A549 treated with AZD2906 at 1 μM for 4 hours (cell line): ENCODE measurements around the gene NAA10. TPM values are rescaled to one million over a fixed set of nuclear protein-coding genes. Genes with fewer than 3 reads are reported as not detected.

Source experiments
- total RNA-seq: library from RNA; stranded (reverse); fragments of 200-300 nt; extraction: Qiagen RNA extraction; gene quantifications from 5 replicates; pipeline ENCODE4 v1.2.3, GENCODE V29; 2022

The NAA10 gene
- total RNA-seq, result 203 to 232 TPM (median 216 TPM) in 5 replicates

DNA sequence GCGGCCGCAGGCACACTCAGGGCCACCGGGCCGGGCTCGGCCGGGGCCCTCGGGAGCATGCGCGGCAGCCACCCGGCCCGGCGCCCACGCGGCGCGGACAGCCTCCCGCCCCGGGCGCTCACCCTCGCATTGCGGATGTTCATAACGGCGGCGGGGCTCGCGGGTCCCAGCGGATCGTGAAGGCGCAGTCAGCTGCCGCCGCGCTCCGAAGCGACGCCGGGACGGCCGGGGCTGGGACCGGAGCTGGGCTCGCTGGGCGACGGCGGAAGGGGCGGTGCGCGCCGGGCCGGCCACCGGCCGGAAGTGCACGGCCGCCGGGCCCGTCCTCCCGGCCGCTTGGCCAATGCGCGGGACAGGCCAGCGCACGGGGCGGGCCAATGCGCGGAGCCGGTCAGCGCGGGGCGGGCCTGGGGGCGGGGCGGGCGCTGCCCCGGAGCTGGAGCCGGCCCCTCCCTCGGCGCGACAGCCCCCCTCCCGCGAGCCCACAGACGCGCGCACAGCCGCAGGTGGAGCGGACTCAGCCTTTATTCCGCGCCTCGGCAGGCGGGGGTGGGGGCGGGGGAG, at the start of gene NAA10:
TSS of gene NAA10 (minus strand) at position 276 of the 564 bp plus-strand sequence. CDS start at position 143, 133 bp downstream.

DNA sequence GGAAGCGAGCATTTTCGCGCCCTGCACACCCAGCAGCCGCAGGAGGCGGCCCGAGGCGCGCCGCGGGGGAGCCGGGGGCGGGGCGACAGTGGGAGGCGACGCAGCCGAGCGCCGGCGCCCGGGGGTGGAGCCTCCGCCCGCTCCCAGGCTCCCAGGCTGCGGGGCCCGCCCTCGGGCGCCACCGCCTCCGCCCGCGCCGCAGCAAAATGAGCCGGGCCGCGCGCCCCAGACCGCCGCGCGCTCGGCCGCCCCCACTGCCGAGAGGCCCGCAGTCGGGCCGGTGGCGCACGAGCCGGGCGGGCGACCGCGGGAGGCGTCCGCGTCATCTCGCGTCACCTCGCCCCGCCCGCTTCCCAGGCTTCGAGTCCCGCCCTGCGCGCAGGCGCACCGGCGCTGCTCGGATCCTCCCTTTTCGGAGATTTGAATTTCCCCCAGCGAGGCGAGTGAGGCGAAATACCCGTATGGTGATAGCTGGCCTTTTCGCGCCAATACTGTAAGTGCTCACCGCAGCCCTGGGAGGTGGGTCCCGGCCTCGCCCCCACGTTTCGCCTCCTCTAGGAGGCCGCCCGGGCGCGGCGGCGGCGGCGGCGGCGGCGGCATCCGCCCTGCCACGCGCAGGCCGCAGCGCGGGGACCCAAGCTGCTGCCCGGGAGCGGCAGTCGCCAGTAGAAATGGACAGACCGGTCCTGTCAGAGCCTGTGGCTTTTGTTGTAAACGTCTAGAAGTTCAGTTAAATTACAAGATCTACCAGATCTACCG, 37.7 kb upstream of the NAA10 start, which contains the start of gene TMEM187:
TSS of gene TMEM187 (plus strand) at position 387 of the 759 bp plus-strand sequence. CDS start 9,309 bp downstream, outside the sequence.

GRCh38 chrX:153971450-153972367, 36.9 kb upstream of the NAA10 start, which contains the start of gene HCFC1:
HCFC1 (minus strand) TSS chrX:153971818; CDS start chrX:153970840, 978 bp downstream.

GRCh38 chrX:153944140-153944799, 9.4 kb upstream of the NAA10 start, which contains the start of gene RENBP:
RENBP (minus strand) TSS chrX:153944643; CDS start chrX:153944610, 33 bp downstream.

DNA sequence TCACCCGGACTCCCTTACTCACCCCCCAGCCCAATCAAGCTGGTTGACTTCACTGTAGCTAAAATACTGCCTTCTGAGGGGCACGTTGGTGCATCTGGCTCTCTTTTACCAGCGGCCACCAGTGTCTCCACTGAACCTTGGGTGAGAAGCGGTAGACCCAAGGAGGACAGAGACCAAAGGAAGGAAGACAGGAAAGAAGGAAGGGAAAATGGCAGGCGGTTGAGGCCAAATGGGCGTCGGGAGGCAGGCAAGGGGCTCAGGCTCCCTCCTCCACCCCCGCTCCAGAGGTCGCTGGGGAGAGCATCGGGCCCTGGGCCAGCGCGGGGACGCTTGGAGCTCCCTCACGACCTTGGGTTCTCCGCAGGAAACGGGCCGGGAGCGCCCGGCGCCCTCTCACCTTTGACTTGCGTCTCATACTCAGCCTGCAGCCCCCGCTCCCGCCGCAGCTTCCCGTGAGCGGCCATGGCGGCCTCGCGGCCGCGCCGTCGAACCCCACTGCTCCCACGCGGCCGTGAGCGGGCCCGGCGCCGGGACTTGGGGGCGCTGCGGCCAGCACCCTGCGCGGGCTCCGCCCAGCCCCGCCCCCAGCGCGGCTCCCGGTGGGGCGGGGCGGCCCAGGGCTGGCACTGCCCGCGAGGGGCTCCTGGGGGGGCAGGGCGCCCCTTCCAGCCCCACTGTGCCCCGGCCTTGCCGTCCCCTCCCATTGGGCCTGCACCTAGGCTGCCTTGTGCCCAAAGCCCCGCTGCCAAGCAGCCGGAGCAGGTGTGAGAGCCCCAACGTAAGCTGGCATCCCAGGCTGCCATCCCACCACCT, 8.9 kb downstream of the NAA10 start, which contains the start of gene ARHGAP4:
TSS of gene ARHGAP4 (minus strand) at position 526 of the 813 bp plus-strand sequence. CDS start at position 464, 62 bp downstream.

GRCh38 chrX:153903991-153904957, 30.6 kb downstream of the NAA10 start, which contains the start of gene AVPR2:
AVPR2 (plus strand) TSS chrX:153904673; CDS start chrX:153905146, 473 bp downstream.

GRCh38 chrX:153885968-153886903, 48.6 kb downstream of the NAA10 start, which contains the start of gene L1CAM:
L1CAM (minus strand) TSS chrX:153886173; CDS start chrX:153875836, 10,337 bp downstream.

Other genes with a start within 250 kb of the NAA10 start
- 11.5 to 14.1 TPM (median 13.2 TPM) in 5 replicates for gene SLC6A8, start 247.1 kb downstream of the NAA10 start, total RNA-seq
- 372 to 463 TPM (median 375 TPM) in 5 replicates for gene BCAP31, start 210.7 kb downstream of the NAA10 start, total RNA-seq
- gene ABCD1, start 210.2 kb downstream of the NAA10 start, total RNA-seq, result 2.6 to 4.2 TPM (median 3.9 TPM) in 5 replicates
- 2.4 to 4.5 TPM (median 2.8 TPM) in 5 replicates for gene PLXNB3, start 170.8 kb downstream of the NAA10 start, total RNA-seq
- gene SRPK3, start 154.0 kb downstream of the NAA10 start, total RNA-seq, result 0.03 to 0.11 TPM (median 0.06 TPM) in 3 of 5 replicates, not detected in the others
- gene IDH3G, start 140.7 kb downstream of the NAA10 start, total RNA-seq, result 61.9 to 65.9 TPM (median 63.5 TPM) in 5 replicates
- 359 to 445 TPM (median 413 TPM) in 5 replicates for gene SSR4, start 140.4 kb downstream of the NAA10 start, total RNA-seq
- 3.0 to 3.7 TPM (median 3.5 TPM) in 5 replicates for gene PDZD4, start 104.5 kb downstream of the NAA10 start, total RNA-seq
- 18.4 to 20.7 TPM (median 20.2 TPM) in 5 replicates for gene L1CAM, start 48.9 kb downstream of the NAA10 start, total RNA-seq
- 0.06 TPM in 1 of 5 replicates, not detected in the others for gene AVPR2, start 30.4 kb downstream of the NAA10 start, total RNA-seq
- 1.1 to 2.3 TPM (median 2.1 TPM) in 5 replicates for gene ARHGAP4, start 8.8 kb downstream of the NAA10 start, total RNA-seq
- 0.09 to 0.20 TPM (median 0.10 TPM) in 5 replicates for gene RENBP, start 9.6 kb upstream of the NAA10 start, total RNA-seq
- 35.4 to 39.4 TPM (median 36.3 TPM) in 5 replicates for gene HCFC1, start 36.8 kb upstream of the NAA10 start, total RNA-seq
- 4.5 to 6.7 TPM (median 5.5 TPM) in 5 replicates for gene TMEM187, start 37.7 kb upstream of the NAA10 start, total RNA-seq
- 203 to 220 TPM (median 217 TPM) in 5 replicates for gene IRAK1, start 84.9 kb upstream of the NAA10 start, total RNA-seq
- gene MECP2, start 162.7 kb upstream of the NAA10 start, total RNA-seq, result 18.6 to 21.3 TPM (median 20.3 TPM) in 5 replicates
- not detected in 5 replicates for gene OPN1LW, start 209.2 kb upstream of the NAA10 start, total RNA-seq
- not detected in 5 replicates for gene OPN1MW, start 247.6 kb upstream of the NAA10 start, total RNA-seq